KMS-11 (cell line): Measurements from ENCODE around the gene HOXB13.

Source experiments
- H2AFZ ChIP-seq: fragments of 200-600 bp; sonication (generic); 2 replicates; pipeline ENCODE4 v1.6.1; 2016; ENCODE audit warnings: antibody characterized with exemption, mixed run types, low read depth
- H3K27ac ChIP-seq: fragments of 200-600 bp; sonication (generic); 2 replicates; pipeline ENCODE4 v1.6.1; 2016; ENCODE audit warnings: mild to moderate bottlenecking, mixed run types
- H3K27me3 ChIP-seq: fragments of 200-600 bp; sonication (generic); 2 replicates; pipeline ENCODE4 v1.6.1; 2017; ENCODE audit warnings: mild to moderate bottlenecking, low read depth, mixed run types, moderate library complexity; ENCODE audit not compliant: insufficient read depth
- H3K36me3 ChIP-seq: fragments of 200-600 bp; sonication (generic); 2 replicates; pipeline ENCODE4 v1.6.1; 2017; ENCODE audit warnings: mild to moderate bottlenecking, mixed run types; ENCODE audit not compliant: insufficient read depth
- H3K4me1 ChIP-seq: fragments of 200-600 bp; sonication (generic); 2 replicates; pipeline ENCODE4 v1.6.1; 2016; ENCODE audit warnings: mild to moderate bottlenecking, low read depth, mixed run types; ENCODE audit not compliant: poor library complexity, severe bottlenecking
- H3K4me2 ChIP-seq: fragments of 200-600 bp; sonication (generic); 2 replicates; pipeline ENCODE4 v1.7.0; 2016; ENCODE audit warnings: mild to moderate bottlenecking, mixed run types
- H3K4me3 ChIP-seq: fragments of 200-600 bp; sonication (generic); IDR thresholded peaks from 2 replicates; pipeline ENCODE4 v1.6.1; 2017; ENCODE audit warnings: low read depth, low read length, mixed read lengths; ENCODE audit not compliant: insufficient read depth
- H3K79me2 ChIP-seq: fragments of 200-600 bp; sonication (generic); 2 replicates; pipeline ENCODE4 v1.6.1; 2016; ENCODE audit warnings: low read depth, mixed run types; ENCODE audit not compliant: insufficient read depth
- H3K9ac ChIP-seq: fragments of 200-600 bp; sonication (generic); 2 replicates; pipeline ENCODE4 v1.6.1; 2016; ENCODE audit warnings: mild to moderate bottlenecking, mixed run types
- H4K20me1 ChIP-seq: fragments of 200-600 bp; sonication (generic); 2 replicates; pipeline ENCODE4 v1.6.1; 2016; ENCODE audit warnings: mild to moderate bottlenecking, mixed run types; ENCODE audit not compliant: insufficient read depth
- CTCF ChIP-seq: fragments of 200-600 bp; sonication (generic); conservative IDR thresholded peaks from 2 replicates; pipeline ENCODE4 v1.6.1; 2017; ENCODE audit warnings: low read depth, mild to moderate bottlenecking, antibody characterized with exemption, low read length, moderate library complexity, mixed read lengths

Gene HOXB13

GRCh38 chr17:48751172-48751571 lies 22.6 kb upstream of the HOXB13 start:
- no peaks in the 10 kb centered on the region for H3K36me3 ChIP-seq
- no peak for TF ChIP-seq CTCF
- no peaks in the 10 kb centered on the region for H3K79me2 ChIP-seq
- no peak overlapping the region for H3K27ac ChIP-seq
- H3K4me3 ChIP-seq: no peak overlapping the region
- H2AFZ ChIP-seq: no peak overlapping the region
- peaks cover 1% of the 10 kb centered on the region for H3K4me1 ChIP-seq
- no peaks in the 10 kb centered on the region for H4K20me1 ChIP-seq
- peaks cover 17% of the 10 kb centered on the region; the same call in 1 of the 2 replicates for H3K27me3 ChIP-seq
- no peak overlapping the region for H3K4me2 ChIP-seq
- no peak overlapping the region for H3K9ac ChIP-seq

GRCh38 chr17:48749621-48750553 lies 21.3 kb upstream of the HOXB13 start:
- Histone ChIP-seq H3K79me2 (no peaks in the 10 kb centered on the region), H4K20me1 (no peaks in the 10 kb centered on the region), H3K27me3 (peaks cover 17% of the 10 kb centered on the region; the same call in 1 of the 2 replicates), H3K4me2 (no peak overlapping the region), H3K4me1 (peaks cover 14% of the 10 kb centered on the region), H3K27ac (no peak overlapping the region), H3K36me3 (no peaks in the 10 kb centered on the region), H3K4me3 (no peak overlapping the region), H2AFZ (no peak overlapping the region), H3K9ac (no peak overlapping the region)
- no peak for TF ChIP-seq CTCF

GRCh38 chr17:48748718-48749566 lies 20.4 kb upstream of the HOXB13 start:
- Histone ChIP-seq H3K27me3 (peaks cover 22% of the 10 kb centered on the region; the same call in 1 of the 2 replicates), H3K4me3 (no peak overlapping the region), H3K79me2 (no peaks in the 10 kb centered on the region), H3K4me2 (no peak overlapping the region), H3K27ac (no peak overlapping the region), H4K20me1 (no peaks in the 10 kb centered on the region), H2AFZ (no peak overlapping the region), H3K4me1 (peaks cover 19% of the 10 kb centered on the region), H3K9ac (no peak overlapping the region), H3K36me3 (no peaks in the 10 kb centered on the region)
- no peak for TF ChIP-seq CTCF

GRCh38 chr17:48747445-48748363 lies 19.2 kb upstream of the HOXB13 start:
- H3K4me3 ChIP-seq: no peak overlapping the region
- H3K27ac ChIP-seq: no peak overlapping the region
- no peak overlapping the region for H2AFZ ChIP-seq
- no peaks in the 10 kb centered on the region for H3K79me2 ChIP-seq
- no peaks in the 10 kb centered on the region for H3K36me3 ChIP-seq
- no peaks in the 10 kb centered on the region for H4K20me1 ChIP-seq
- peaks cover 19% of the 10 kb centered on the region for H3K4me1 ChIP-seq
- no peak overlapping the region for H3K4me2 ChIP-seq
- H3K9ac ChIP-seq: no peak overlapping the region
- peaks cover 17% of the 10 kb centered on the region; the same call in 1 of the 2 replicates for H3K27me3 ChIP-seq
- TF ChIP-seq CTCF: no peak
